ENCODE results near the gene SEPTIN1. TPM values are rescaled to one million over a fixed set of nuclear protein-coding genes. Genes with fewer than 3 reads are reported as not detected.

Gene SEPTIN1
- total and polyA plus RNA-seq, 2 donors (not counting 3 experiments of a cell fraction or from before 2014, with no cell fraction given) = 0.07 to 0.75 TPM

- no peak for DNase-seq (ENCODE audit: low read depth, low spot score)
- intact Hi-C loops (cut with micrococcal nuclease) = no loop called here
- CTCF ChIA-PET = interaction anchor here (1.2 to 1.6 kb wide), 2 partner anchors 11 to 13 kb away, joined by 3 to 6 read pairs; partner anchors contain the start of gene ZNF48
Observed at GRCh38 chr16:30383521-30383920, 1.2 kb upstream of the SEPTIN1 start.

More at GRCh38 chr16:30383521-30383920, 1.2 kb upstream of the SEPTIN1 start:
- Histone ChIP-seq H3K79me2 (ENCODE audit: control insufficient read depth, insufficient read depth, low read length) (no peaks in the 10 kb centered on the region), H3K4me1 (ENCODE audit: control insufficient read depth, extremely low read depth, insufficient read depth, low read length) (peaks cover 5% of the 10 kb centered on the region), H4K20me1 (replicated peaks; ENCODE audit: control insufficient read depth, extremely low read depth, insufficient read depth, low read length) (no peaks in the 10 kb centered on the region), H3K4me3 (replicated peaks in 1 of 3; ENCODE audit: insufficient read depth in 1 of 3, low read depth in 1 of 3, low read length in 3 of 3) (no peak overlapping the region), H3K27ac (ENCODE audit: insufficient read depth, low read depth, low read length) (no peak overlapping the region), H3K27me3 (ENCODE audit: control insufficient read depth in 2 of 2, insufficient read depth in 2 of 2, low read length in 2 of 2) (no peaks in the 10 kb centered on the region), H2AFZ (ENCODE audit: low read depth, low read length) (no peak overlapping the region), H3K4me2 (ENCODE audit: insufficient read depth, low read length) (no peak overlapping the region), H3K9ac (replicated peaks; ENCODE audit: extremely low read depth, insufficient read depth, low read length) (no peak overlapping the region), H3K36me3 (ENCODE audit: control insufficient read depth in 2 of 2, extremely low read depth in 1 of 2, insufficient read depth in 2 of 2, low read length in 2 of 2) (no peaks in the 10 kb centered on the region), H3K9me3 (replicated peaks; ENCODE audit: control insufficient read depth, insufficient read depth, low read length) (no peaks in the 10 kb centered on the region), H3K9me1 (replicated peaks; ENCODE audit: control insufficient read depth, extremely low read depth, insufficient read depth, low read length) (no peaks in the 10 kb centered on the region)
- no TSS peak for BruUV-seq (replicated peaks)
- dilution Hi-C loops (cut with MboI; ENCODE audit: extremely low pct_ligation_motif_present, low sequenced_read_pairs) = no loop called here
- TF ChIP-seq POLR2A (IDR thresholded peaks at IDR 0.05; ENCODE audit: low read depth, low read length) (no peak), GATA2 (IDR thresholded peaks at IDR 0.05; ENCODE audit: insufficient read depth, insufficient read length, low read depth, low read length) (no peak), FOS (IDR thresholded peaks at IDR 0.05; ENCODE audit: borderline replicate concordance, insufficient read depth, low read length) (no peak), MYC (IDR thresholded peaks at IDR 0.05; ENCODE audit: low read depth, low read length) (no peak), POLR2AphosphoS5 (IDR thresholded peaks at IDR 0.05; ENCODE audit: insufficient read depth, low read depth, low read length) (no peak), MAX (IDR thresholded peaks at IDR 0.05; ENCODE audit: insufficient read depth, insufficient read length) (no peak), CTCF (IDR thresholded peaks at IDR 0.05; ENCODE audit: extremely low read depth in 1 of 2, insufficient read depth in 1 of 2, low read depth in 1 of 2, low read length in 2 of 2) (no peak), JUN (IDR thresholded peaks at IDR 0.05; ENCODE audit: borderline replicate concordance, insufficient read depth, insufficient read length, low read depth) (no peak), EZH2 (IDR thresholded peaks at IDR 0.05; ENCODE audit: borderline replicate concordance, low read depth, low read length, severe bottlenecking) (no peak)
- POLR2A ChIA-PET = no interaction called here
- FAIRE-seq = no peak

Measured in endothelial cell of umbilical vein (primary cell).